Measurements from ENCODE around the gene SLC25A13.

DNA sequence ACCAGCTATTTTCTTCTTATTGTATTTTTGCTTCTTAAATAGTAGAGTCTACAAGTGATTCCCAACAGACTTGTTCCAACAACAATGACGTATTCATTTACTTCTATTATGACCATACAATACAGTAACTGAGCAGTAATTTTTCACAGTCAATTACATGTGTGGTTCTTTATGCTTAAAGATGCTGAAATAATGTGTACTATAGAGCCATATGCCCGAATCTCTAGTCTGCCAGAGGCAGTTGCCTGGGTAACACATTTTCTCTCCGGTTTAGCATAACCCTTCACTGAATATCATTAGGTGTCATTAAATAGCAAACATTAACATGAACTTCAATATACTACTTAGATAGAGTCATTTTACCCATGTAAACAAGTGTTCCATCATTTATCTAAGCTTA, 75.0 kb downstream of the SLC25A13 start:
- TF ChIP-seq, protein P1, sequence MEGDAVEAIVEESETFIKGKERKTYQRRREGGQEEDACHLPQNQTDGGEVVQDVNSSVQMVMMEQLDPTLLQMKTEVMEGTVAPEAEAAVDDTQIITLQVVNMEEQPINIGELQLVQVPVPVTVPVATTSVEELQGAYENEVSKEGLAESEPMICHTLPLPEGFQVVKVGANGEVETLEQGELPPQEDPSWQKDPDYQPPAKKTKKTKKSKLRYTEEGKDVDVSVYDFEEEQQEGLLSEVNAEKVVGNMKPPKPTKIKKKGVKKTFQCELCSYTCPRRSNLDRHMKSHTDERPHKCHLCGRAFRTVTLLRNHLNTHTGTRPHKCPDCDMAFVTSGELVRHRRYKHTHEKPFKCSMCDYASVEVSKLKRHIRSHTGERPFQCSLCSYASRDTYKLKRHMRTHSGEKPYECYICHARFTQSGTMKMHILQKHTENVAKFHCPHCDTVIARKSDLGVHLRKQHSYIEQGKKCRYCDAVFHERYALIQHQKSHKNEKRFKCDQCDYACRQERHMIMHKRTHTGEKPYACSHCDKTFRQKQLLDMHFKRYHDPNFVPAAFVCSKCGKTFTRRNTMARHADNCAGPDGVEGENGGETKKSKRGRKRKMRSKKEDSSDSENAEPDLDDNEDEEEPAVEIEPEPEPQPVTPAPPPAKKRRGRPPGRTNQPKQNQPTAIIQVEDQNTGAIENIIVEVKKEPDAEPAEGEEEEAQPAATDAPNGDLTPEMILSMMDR (IDR thresholded peaks at IDR 0.05), result no peak
- no peak for TF ChIP-seq POLR2AphosphoS5 (IDR thresholded peaks at IDR 0.05; ENCODE audit: insufficient read depth in 1 of 2, low read depth in 1 of 2)

Data from vagina (tissue), 2 donors.